Myocyte (in vitro differentiated cells): ENCODE results near the gene ATAT1. TPM values are rescaled to one million over a fixed set of nuclear protein-coding genes. Genes with fewer than 3 reads are reported as not detected.
A peak's percentile ranks its signal among the peaks of the same experiment; 100 is the strongest.

Experiments
- microRNA counts: library from miRNA; unstranded; fragments of <30 nt; microRNA quantifications from one replicate; lab custom pipeline; 2016
- microRNA-seq: library from miRNA; unstranded; fragments of <30 nt; microRNA quantifications from one replicate; pipeline ENCODE4, GENCODE V29; 2016
- total RNA-seq: library from RNA; depleted of rRNA; stranded (reverse); fragments of >200 nt; gene quantifications from 2 replicates; pipeline ENCODE4 v1.2.3, GENCODE V29; 2014

The ATAT1 gene
- total RNA-seq, 1 donor from 2014 or later, result 8.1 TPM

MicroRNAs within 50 kb of the gene (microRNA counts, 767-probe panel; counts per million panel counts)
- microRNA hsa-miR-877-5p (lab: Ali Mortazavi, UCI), result not detected

Small RNA genes within 50 kb of the gene (microRNA-seq; reads per million reads assigned to microRNA genes)
- 47.6 reads per million, percentile 48 among the genes with 10 or more reads in this experiment for gene MIR877

Other genes starting within 250 kb of the ATAT1 start
- 87.4 and 91.7 TPM in 2 replicates for gene HLA-E, start 137.4 kb upstream of the ATAT1 start, total RNA-seq
- 22.3 and 28.4 TPM in 2 replicates for gene GNL1, start 70.4 kb upstream of the ATAT1 start, total RNA-seq
- 6.5 and 6.6 TPM in 2 replicates for gene PRR3, start 69.6 kb upstream of the ATAT1 start, total RNA-seq
- 59.6 and 66.3 TPM in 2 replicates for gene ABCF1, start 55.4 kb upstream of the ATAT1 start, total RNA-seq
- gene PPP1R10, start 9.6 kb upstream of the ATAT1 start, total RNA-seq, result 32.1 and 40.0 TPM in 2 replicates
- gene MRPS18B, start 9.0 kb upstream of the ATAT1 start, total RNA-seq, result 64.3 and 65.5 TPM in 2 replicates
- gene C6orf136, start 20.3 kb downstream of the ATAT1 start, total RNA-seq, result 7.0 and 7.5 TPM in 2 replicates
- gene DHX16, start 46.1 kb downstream of the ATAT1 start, total RNA-seq, result 25.3 and 28.8 TPM in 2 replicates
- gene PPP1R18, start 59.8 kb downstream of the ATAT1 start, total RNA-seq, result 89.3 and 103 TPM in 2 replicates
- 2.9 and 4.5 TPM in 2 replicates for gene NRM, start 64.1 kb downstream of the ATAT1 start, total RNA-seq
- gene MDC1, start 90.4 kb downstream of the ATAT1 start, total RNA-seq, result 8.0 and 8.2 TPM in 2 replicates
- gene TUBB, start 93.5 kb downstream of the ATAT1 start, total RNA-seq, result 562 and 698 TPM in 2 replicates
- gene FLOT1, start 115.8 kb downstream of the ATAT1 start, total RNA-seq, result 168 and 175 TPM in 2 replicates
- gene IER3, start 117.7 kb downstream of the ATAT1 start, total RNA-seq, result 45.8 and 55.5 TPM in 2 replicates